Activated B cell treated with CpG ODN at 0.5 μM for 24 hours (primary cell): Measurements from ENCODE around the gene CALR3. TPM values are rescaled to one million over a fixed set of nuclear protein-coding genes. Genes with fewer than 3 reads are reported as not detected.
A peak's percentile ranks its signal among the peaks of the same experiment; 100 is the strongest.
"Not testable (repeated sequence)": the region's sequence is repeated elsewhere in the genome, so short reads cannot be mapped to it uniquely, and the experiment has no call there.

Experiments
- ATAC-seq: fragments of 200-7000 bp; cut with Tn5 transposase; one replicate; pipeline ENCODE4 v1.10.0; 2021; ENCODE audit warnings: low read depth, mild to moderate bottlenecking, moderate library complexity
- CTCF ChIA-PET: fragments of 350-600 bp; sonication (Branson Sonifier 250); formaldehyde crosslinking; loops from one replicate; lab custom pipeline; 2021; ENCODE audit warnings: antibody characterized with exemption; lab: Charles Lee
- POLR2A ChIA-PET: fragments of 350-600 bp; sonication (Branson Sonifier 250); formaldehyde crosslinking; loops from one replicate; lab custom pipeline; 2021; ENCODE audit warnings: antibody characterized with exemption; lab: Charles Lee
- DNase-seq: peaks from one replicate; pipeline ENCODE4 v3.0.0; 2022
- H3K27ac Mint-ChIP-seq: one replicate; pipeline ENCODE4 v1.8.0; 2020; ENCODE audit warnings: mixed read lengths
- H3K27me3 Mint-ChIP-seq: one replicate; pipeline ENCODE4 v1.8.0; 2021; ENCODE audit warnings: mixed read lengths
- H3K36me3 Mint-ChIP-seq: one replicate; pipeline ENCODE4 v1.8.0; 2021; ENCODE audit warnings: low read depth, mixed read lengths
- H3K4me1 Mint-ChIP-seq: one replicate; pipeline ENCODE4 v1.8.0; 2021; ENCODE audit warnings: mixed read lengths
- H3K4me3 Mint-ChIP-seq: one replicate; pipeline ENCODE4 v1.8.0; 2020; ENCODE audit warnings: mild to moderate bottlenecking, mixed read lengths
- H3K9me3 Mint-ChIP-seq: one replicate; pipeline ENCODE4 v1.8.0; 2020; ENCODE audit warnings: mixed read lengths
- intact Hi-C: fragments of 100-400 bp; cut with micrococcal nuclease; formaldehyde crosslinking; loops from one replicate; pipeline ENCODE4 v1.15.1; 2024
- total RNA-seq: library from RNA; stranded (reverse); gene quantifications from 2 replicates; pipeline ENCODE4 v1.2.3, GENCODE V29; 2022
- TF ChIP-seq, protein P1 (sequence below): fragments of 200-600 bp; IDR thresholded peaks from one replicate; pipeline ENCODE4 v1.8.0; 2022; ENCODE audit warnings: antibody characterized with exemption, mild to moderate bottlenecking

CALR3 gene
- total RNA-seq, 1 donor from 2014 or later = not detected

DNA sequence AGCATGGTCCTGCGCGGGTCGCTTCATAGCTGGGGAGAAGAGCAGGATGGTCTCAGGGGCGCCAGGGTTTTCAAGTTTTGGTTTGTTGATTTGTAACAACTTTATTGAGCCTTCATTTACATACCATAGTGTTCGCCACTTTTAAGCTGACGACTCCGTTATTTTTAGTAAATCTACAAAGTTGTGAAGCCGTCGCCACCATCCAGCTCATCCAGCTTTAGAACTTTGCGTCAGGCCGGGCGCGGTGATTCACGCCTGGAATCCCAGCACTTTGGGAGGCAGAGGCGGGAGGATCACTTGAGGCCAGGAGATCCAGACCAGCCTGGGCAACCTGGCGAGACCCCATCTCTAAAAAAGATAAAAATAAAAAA lies 631 bp upstream of the CALR3 start:
- Mint-ChIP-seq H3K27ac (peak overlapping the region; percentile 88), H3K36me3 (peaks cover 9% of the 10 kb centered on the region), H3K4me1 (peaks cover 19% of the 10 kb centered on the region), H3K27me3 (no peaks in the 10 kb centered on the region), H3K4me3 (peak overlapping the region; percentile 98), H3K9me3 (no peaks in the 10 kb centered on the region)
- ATAC-seq (no peak), DNase-seq (no peak)
- intact Hi-C loops = loop anchor here (1.0 kb wide), 7 partner anchors 24 to 385 kb away; partner anchors contain the start of genes CHERP, MED26, RAB8A and SMIM7
- TF ChIP-seq, protein P1, sequence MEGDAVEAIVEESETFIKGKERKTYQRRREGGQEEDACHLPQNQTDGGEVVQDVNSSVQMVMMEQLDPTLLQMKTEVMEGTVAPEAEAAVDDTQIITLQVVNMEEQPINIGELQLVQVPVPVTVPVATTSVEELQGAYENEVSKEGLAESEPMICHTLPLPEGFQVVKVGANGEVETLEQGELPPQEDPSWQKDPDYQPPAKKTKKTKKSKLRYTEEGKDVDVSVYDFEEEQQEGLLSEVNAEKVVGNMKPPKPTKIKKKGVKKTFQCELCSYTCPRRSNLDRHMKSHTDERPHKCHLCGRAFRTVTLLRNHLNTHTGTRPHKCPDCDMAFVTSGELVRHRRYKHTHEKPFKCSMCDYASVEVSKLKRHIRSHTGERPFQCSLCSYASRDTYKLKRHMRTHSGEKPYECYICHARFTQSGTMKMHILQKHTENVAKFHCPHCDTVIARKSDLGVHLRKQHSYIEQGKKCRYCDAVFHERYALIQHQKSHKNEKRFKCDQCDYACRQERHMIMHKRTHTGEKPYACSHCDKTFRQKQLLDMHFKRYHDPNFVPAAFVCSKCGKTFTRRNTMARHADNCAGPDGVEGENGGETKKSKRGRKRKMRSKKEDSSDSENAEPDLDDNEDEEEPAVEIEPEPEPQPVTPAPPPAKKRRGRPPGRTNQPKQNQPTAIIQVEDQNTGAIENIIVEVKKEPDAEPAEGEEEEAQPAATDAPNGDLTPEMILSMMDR = no peak
- CTCF ChIA-PET = interaction anchor here (0.5 to 1.5 kb wide), 2 partner anchors 55 to 450 kb away, joined by 3 to 6 read pairs; no protein-coding TSS in a partner anchor
- POLR2A ChIA-PET = interaction anchor here (0.5 to 2.6 kb wide), 19 partner anchors 25 to 1978 kb away, joined by 3 to 22 read pairs (median 5); partner anchors contain the start of genes CHERP, DNAJB1 and EPS15L1

DNA sequence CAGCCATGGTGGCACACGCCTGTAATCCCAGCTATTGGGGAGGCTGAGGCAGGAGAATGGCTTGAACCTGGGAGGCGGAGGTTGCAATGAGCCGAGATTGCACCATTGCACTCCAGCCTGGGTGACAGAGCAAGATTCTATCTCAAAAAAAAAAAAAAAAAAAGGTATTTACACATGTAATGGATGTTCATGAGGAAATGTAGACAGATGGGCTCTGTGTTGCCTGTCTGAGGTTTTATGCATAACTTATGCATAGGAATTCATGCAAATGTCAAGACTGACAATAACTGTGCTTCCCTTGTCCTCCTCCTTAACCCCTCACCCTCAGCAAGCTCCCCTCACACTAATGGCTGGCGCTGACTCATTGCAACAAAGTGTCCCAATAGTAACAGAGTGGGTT lies 9.5 kb downstream of the CALR3 start:
- H3K36me3 Mint-ChIP-seq, ATAC-seq, H3K27ac Mint-ChIP-seq, H3K9me3 Mint-ChIP-seq, H3K4me1 Mint-ChIP-seq, CTCF ChIA-PET, DNase-seq, H3K4me3 Mint-ChIP-seq, H3K27me3 Mint-ChIP-seq, intact Hi-C loops: not testable (repeated sequence)
- POLR2A ChIA-PET = interaction anchor here (1.2 kb wide), 1 partner anchor 44 kb away, joined by 3 read pairs; no protein-coding TSS in a partner anchor

DNA sequence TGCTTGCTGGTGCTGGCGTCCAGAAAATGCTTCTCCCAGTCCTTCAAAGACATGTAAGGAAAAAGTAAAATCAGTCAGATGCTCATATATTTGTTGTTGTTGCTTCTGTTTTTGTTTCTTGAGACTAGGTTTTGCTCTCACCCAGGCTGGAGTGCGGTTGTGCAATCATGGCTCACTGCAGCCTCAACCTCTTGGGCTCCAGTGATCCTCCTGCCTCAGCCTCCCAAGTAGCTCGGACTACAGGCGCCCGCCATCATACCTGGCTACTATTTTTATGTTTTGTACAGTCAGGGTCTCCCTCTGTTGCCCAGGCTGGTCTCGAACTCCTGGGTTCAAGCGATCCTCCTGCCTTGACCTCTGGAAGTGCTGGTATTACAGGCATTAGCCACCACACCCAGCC lies 13.2 kb downstream of the CALR3 start:
- no peaks in the 10 kb centered on the region for H3K9me3 Mint-ChIP-seq
- no peaks in the 10 kb centered on the region for H3K4me1 Mint-ChIP-seq
- ATAC-seq (no peak), DNase-seq (no peak)
- no peaks in the 10 kb centered on the region for H3K36me3 Mint-ChIP-seq
- H3K4me3 Mint-ChIP-seq = no peak overlapping the region
- intact Hi-C loops = no loop called here
- no peaks in the 10 kb centered on the region for H3K27me3 Mint-ChIP-seq
- H3K27ac Mint-ChIP-seq = no peak overlapping the region
- TF ChIP-seq, protein P1 = no peak
- CTCF ChIA-PET = no interaction called here
- POLR2A ChIA-PET = interaction anchor here (0.7 kb wide), 1 partner anchor 1208 kb away, joined by 3 read pairs; no protein-coding TSS in a partner anchor

DNA sequence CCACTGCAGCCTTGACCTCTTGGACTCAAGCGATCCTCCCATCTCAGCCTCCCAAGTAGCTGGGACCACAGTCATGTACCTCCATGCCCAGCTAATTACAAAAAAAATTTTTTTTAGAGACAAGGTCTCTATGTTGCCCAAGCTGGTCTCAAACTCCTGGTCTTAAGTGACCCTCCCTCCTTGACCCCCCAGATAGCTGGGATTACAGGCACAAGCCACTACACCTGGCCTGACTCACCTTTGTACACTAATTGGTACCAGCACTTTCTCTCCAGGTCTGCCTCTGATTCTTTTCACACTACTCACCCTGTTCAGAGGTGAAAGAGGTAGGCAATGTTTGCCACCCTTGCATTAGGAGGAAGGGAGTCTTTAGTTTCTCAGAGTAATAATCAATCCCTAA lies 18.7 kb downstream of the CALR3 start:
- CTCF ChIA-PET = no interaction called here
- ATAC-seq (no peak), DNase-seq (no peak)
- Mint-ChIP-seq H3K9me3 (no peaks in the 10 kb centered on the region), H3K27me3 (no peaks in the 10 kb centered on the region), H3K4me3 (no peak overlapping the region), H3K27ac (no peak overlapping the region), H3K4me1 (no peaks in the 10 kb centered on the region), H3K36me3 (no peaks in the 10 kb centered on the region)
- TF ChIP-seq, protein P1 = no peak
- POLR2A ChIA-PET = interaction anchor here (1.7 kb wide), 1 partner anchor 30 kb away, joined by 4 read pairs; no protein-coding TSS in a partner anchor
- intact Hi-C loops = no loop called here

DNA sequence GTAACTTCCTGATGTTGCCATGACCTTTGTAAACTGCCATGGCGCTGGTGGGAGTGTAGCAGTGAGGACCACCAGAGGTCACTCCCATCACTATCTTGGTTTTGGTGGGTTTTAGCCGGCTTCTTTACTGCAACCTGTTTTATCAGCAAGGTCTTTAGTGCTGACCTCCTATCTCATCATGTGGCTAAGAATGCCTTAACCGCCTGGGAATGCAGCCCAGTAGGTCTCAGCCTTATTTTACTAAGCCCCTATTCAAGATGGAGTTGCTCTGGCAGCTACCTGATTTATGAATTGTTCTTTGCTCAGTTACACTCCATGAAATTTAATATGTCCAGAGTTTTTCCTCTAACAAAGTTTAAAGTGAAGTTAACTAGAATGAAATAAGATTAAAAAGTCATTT lies 19.6 kb downstream of the CALR3 start:
- H3K9me3 Mint-ChIP-seq = no peaks in the 10 kb centered on the region
- H3K4me3 Mint-ChIP-seq = no peak overlapping the region
- H3K36me3 Mint-ChIP-seq = no peaks in the 10 kb centered on the region
- intact Hi-C loops = no loop called here
- ChIA-PET POLR2A (no interaction called here), CTCF (no interaction called here)
- ATAC-seq = no peak
- H3K27me3 Mint-ChIP-seq = no peaks in the 10 kb centered on the region
- H3K27ac Mint-ChIP-seq = no peak overlapping the region
- TF ChIP-seq, protein P1 = no peak
- H3K4me1 Mint-ChIP-seq = no peaks in the 10 kb centered on the region
- DNase-seq = no peak
